Duodenal mucosa (tissue), 2 donors: ENCODE results near the gene MTHFD1.
A peak's percentile ranks its signal among the peaks of the same experiment; 100 is the strongest.
"Not testable (repeated sequence)": the region's sequence is repeated elsewhere in the genome, so short reads cannot be mapped to it uniquely, and the experiment has no call there.

Experiments
- H3K27ac ChIP-seq: one replicate; pipeline ENCODE4 v1.7.0; 2013; ENCODE audit warnings: low read depth, low read length
- H3K27me3 ChIP-seq, 2 donors: one replicate each; pipeline ENCODE4 v1.7.0; 2013; ENCODE audit warnings: low read length in 2 of 2, control low read depth in 1 of 2; ENCODE audit not compliant: insufficient read depth in 2 of 2, control insufficient read depth in 1 of 2
- H3K36me3 ChIP-seq, 2 donors: one replicate each; pipeline ENCODE4 v1.7.0; 2013; ENCODE audit warnings: low read length in 2 of 2, control low read depth in 1 of 2; ENCODE audit not compliant: insufficient read depth in 2 of 2, control insufficient read depth in 1 of 2
- H3K4me1 ChIP-seq, 2 donors: one replicate each; pipeline ENCODE4 v1.7.0; 2013; ENCODE audit warnings: low read length in 2 of 2, control low read depth in 1 of 2; ENCODE audit not compliant: insufficient read depth in 2 of 2, control insufficient read depth in 1 of 2
- H3K4me3 ChIP-seq, 2 donors: one replicate each; pipeline ENCODE4 v1.7.0; 2013; ENCODE audit warnings: low read length in 2 of 2, low read depth in 1 of 2
- H3K9ac ChIP-seq, 2 donors: one replicate each; pipeline ENCODE4 v1.7.0; 2013; ENCODE audit warnings: low read length in 2 of 2, low read depth in 1 of 2
- H3K9me3 ChIP-seq, 2 donors: one replicate each; pipeline ENCODE4 v1.7.0; 2013; ENCODE audit warnings: low read length in 2 of 2, control low read depth in 1 of 2; ENCODE audit not compliant: control insufficient read depth in 1 of 2

The MTHFD1 gene

GRCh38 chr14:64387782-64388532 lies at the start of gene MTHFD1:
Gene MTHFD1, plus strand, starts transcription at chr14:64388353. Its CDS starts 75 bp downstream, at chr14:64388428.
- Histone ChIP-seq H3K27ac (peak within 1 kb of the TSS; percentile 41), H3K36me3 (peaks cover 0 to 8% of the 10 kb centered on the region in 2 donors), H3K9ac (peak within 1 kb of the TSS; percentile 74 to 82), H3K9me3 (no peaks in the 10 kb centered on the region), H3K4me1 (peaks cover 10 to 13% of the 10 kb centered on the region in 2 donors), H3K4me3 (peak within 1 kb of the TSS; percentile 79 to 93), H3K27me3 (no peaks in the 10 kb centered on the region)

GRCh38 chr14:64338616-64339316 lies 49.4 kb upstream of the MTHFD1 start:
- H3K4me3 ChIP-seq = peak overlapping the region; percentile 74 to 80
- H3K27me3 ChIP-seq = no peaks in the 10 kb centered on the region
- peaks cover 0 to 9% of the 10 kb centered on the region in 2 donors for H3K9me3 ChIP-seq
- H3K27ac ChIP-seq = peak overlapping the region; percentile 60
- no peaks in the 10 kb centered on the region for H3K36me3 ChIP-seq
- peaks cover 6 to 14% of the 10 kb centered on the region in 2 donors for H3K4me1 ChIP-seq
- peak overlapping the region; percentile 66 to 67 for H3K9ac ChIP-seq

GRCh38 chr14:64340560-64341196 lies 47.5 kb upstream of the MTHFD1 start:
- H3K4me3 ChIP-seq = no peak overlapping the region
- peaks cover 0 to 9% of the 10 kb centered on the region in 2 donors for H3K9me3 ChIP-seq
- no peak overlapping the region for H3K9ac ChIP-seq
- H3K27ac ChIP-seq = no peak overlapping the region
- H3K4me1 ChIP-seq = peaks cover 6 to 14% of the 10 kb centered on the region in 2 donors
- no peaks in the 10 kb centered on the region for H3K27me3 ChIP-seq
- no peaks in the 10 kb centered on the region for H3K36me3 ChIP-seq

- no peaks in the 10 kb centered on the region for H3K4me1 ChIP-seq
- H3K27ac ChIP-seq = no peak overlapping the region
- H3K9me3 ChIP-seq = no peaks in the 10 kb centered on the region
- no peak overlapping the region for H3K9ac ChIP-seq
- H3K27me3 ChIP-seq = no peaks in the 10 kb centered on the region
- H3K36me3 ChIP-seq = no peaks in the 10 kb centered on the region
- no peak overlapping the region for H3K4me3 ChIP-seq
These were observed 40.4 kb upstream of the MTHFD1 start for GRCh38 chr14:64347748-64348147.

GRCh38 chr14:64349741-64350490 lies 38.2 kb upstream of the MTHFD1 start:
- no peaks in the 10 kb centered on the region for H3K4me1 ChIP-seq
- no peak overlapping the region for H3K27ac ChIP-seq
- H3K4me3 ChIP-seq = no peak overlapping the region
- no peaks in the 10 kb centered on the region for H3K36me3 ChIP-seq
- H3K9ac ChIP-seq = no peak overlapping the region
- no peaks in the 10 kb centered on the region for H3K9me3 ChIP-seq
- H3K27me3 ChIP-seq = no peaks in the 10 kb centered on the region

GRCh38 chr14:64363265-64363846 lies 24.8 kb upstream of the MTHFD1 start:
- no peak overlapping the region for H3K27ac ChIP-seq
- no peaks in the 10 kb centered on the region for H3K9me3 ChIP-seq
- no peaks in the 10 kb centered on the region for H3K4me1 ChIP-seq
- H3K36me3 ChIP-seq = no peaks in the 10 kb centered on the region
- H3K4me3 ChIP-seq = no peak overlapping the region
- no peak overlapping the region for H3K9ac ChIP-seq
- no peaks in the 10 kb centered on the region for H3K27me3 ChIP-seq

GRCh38 chr14:64364907-64365306 lies 23.2 kb upstream of the MTHFD1 start:
- no peak overlapping the region for H3K4me3 ChIP-seq
- H3K27me3 ChIP-seq = no peaks in the 10 kb centered on the region
- no peaks in the 10 kb centered on the region for H3K4me1 ChIP-seq
- H3K27ac ChIP-seq = no peak overlapping the region
- no peaks in the 10 kb centered on the region for H3K9me3 ChIP-seq
- no peaks in the 10 kb centered on the region for H3K36me3 ChIP-seq
- no peak overlapping the region for H3K9ac ChIP-seq

- not testable (repeated sequence) for H3K4me1 ChIP-seq, H3K4me3 ChIP-seq, H3K9me3 ChIP-seq, H3K27me3 ChIP-seq, H3K27ac ChIP-seq, H3K36me3 ChIP-seq, H3K9ac ChIP-seq
These were observed 22.7 kb upstream of the MTHFD1 start for GRCh38 chr14:64365358-64365889.

GRCh38 chr14:64369201-64369600 lies 19.0 kb upstream of the MTHFD1 start:
- Histone ChIP-seq H3K9me3 (no peaks in the 10 kb centered on the region), H3K27me3 (no peaks in the 10 kb centered on the region), H3K4me1 (no peaks in the 10 kb centered on the region), H3K36me3 (no peaks in the 10 kb centered on the region), H3K9ac (no peak overlapping the region), H3K4me3 (no peak overlapping the region), H3K27ac (no peak overlapping the region)
